NCI-H2227 (cell line): ENCODE data around the gene SCT.

Experiments
- DNase-seq: peaks from one replicate; lab custom pipeline; 2025; ENCODE audit not compliant: unreplicated experiment; lab: John Stamatoyannopoulos, UW

The SCT gene

DNA sequence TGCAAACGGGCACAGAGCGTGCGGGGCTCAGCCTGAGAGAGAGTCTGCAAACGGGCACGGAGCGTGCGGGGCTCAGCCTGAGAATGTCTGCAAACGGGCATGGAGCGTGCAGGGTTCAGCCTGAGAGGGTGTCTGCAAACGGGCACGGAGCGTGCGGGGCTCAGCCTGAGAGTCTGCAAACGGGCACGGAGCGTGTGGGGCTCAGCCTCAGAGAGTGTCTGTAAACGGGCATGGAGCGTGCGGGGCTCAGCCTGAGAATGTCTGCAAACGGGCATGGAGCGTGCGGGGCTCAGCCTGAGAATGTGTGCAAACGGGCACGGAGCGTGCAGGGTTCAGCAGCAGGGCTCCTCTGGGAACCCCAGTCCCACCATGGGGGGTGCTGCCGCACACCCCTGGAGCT is 37.2 kb downstream of the SCT start:
- no peak for DNase-seq

GRCh38 chr11:587978-588380 is 39.0 kb downstream of the SCT start:
- DNase-seq = no peak

DNA sequence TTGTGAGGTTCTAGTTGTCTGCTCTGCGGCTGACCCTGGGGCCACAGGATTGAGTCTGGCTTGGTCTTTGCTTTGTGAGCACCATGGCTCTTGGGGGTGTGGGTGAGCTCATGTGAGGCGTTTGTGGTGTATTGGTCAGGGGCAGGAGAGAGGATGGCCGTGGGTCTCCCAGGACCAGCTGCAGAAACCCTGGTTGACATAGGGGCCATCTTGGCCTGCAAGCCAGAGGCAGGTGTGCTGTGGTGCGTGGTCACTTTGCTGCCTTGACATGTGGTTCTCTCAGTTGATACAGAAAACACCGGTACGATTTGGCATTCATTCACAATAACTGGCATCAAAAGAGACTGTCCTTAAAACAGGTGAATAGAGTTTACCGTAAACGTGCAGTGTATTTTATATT is 39.4 kb downstream of the SCT start:
- no peak for DNase-seq

- no peak for DNase-seq
These were observed 40.3 kb downstream of the SCT start for GRCh38 chr11:586376-587316.

DNA sequence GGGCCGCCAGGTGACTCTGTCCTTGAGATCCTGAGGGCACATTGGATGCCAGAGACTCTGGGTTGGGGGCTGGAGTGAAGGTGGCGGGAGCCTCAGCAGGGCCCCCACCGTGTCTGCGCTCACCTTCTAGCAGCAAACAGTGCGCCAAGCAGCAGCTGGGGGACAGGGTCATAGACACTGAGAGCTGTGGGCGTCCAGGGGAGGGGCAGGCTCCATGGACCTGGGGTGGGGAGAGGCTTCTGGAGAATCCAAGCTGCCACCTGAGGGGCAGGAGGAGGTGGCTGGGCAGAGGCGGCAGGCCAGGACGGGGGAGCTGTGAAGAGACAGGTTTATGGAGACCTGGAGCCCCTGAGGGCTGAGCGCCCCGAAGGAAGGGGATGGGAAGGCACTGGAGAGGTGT is 42.7 kb downstream of the SCT start:
- DNase-seq = no peak

DNA sequence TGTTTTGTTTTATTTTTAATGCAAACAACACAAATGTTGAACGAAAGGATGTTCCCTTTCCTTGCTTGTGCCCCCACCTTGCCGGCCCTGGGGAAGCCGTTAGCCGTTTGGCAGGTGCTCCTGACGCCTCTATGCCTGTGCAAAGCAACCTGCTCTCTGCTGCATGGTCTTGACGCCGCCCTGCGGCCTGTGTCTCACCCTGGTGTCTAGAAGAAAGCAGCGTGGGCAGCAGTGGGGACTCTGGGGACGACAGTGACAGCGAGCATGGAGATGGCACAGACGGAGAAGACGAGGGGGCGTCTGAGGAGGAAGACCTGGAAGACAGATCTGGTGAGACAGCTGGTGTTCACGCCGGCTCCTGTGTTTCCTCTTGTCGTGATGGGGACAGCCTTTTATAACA is 45.2 kb downstream of the SCT start:
- no peak for DNase-seq

GRCh38 chr11:581342-581741 is 45.6 kb downstream of the SCT start:
- no peak for DNase-seq

DNA sequence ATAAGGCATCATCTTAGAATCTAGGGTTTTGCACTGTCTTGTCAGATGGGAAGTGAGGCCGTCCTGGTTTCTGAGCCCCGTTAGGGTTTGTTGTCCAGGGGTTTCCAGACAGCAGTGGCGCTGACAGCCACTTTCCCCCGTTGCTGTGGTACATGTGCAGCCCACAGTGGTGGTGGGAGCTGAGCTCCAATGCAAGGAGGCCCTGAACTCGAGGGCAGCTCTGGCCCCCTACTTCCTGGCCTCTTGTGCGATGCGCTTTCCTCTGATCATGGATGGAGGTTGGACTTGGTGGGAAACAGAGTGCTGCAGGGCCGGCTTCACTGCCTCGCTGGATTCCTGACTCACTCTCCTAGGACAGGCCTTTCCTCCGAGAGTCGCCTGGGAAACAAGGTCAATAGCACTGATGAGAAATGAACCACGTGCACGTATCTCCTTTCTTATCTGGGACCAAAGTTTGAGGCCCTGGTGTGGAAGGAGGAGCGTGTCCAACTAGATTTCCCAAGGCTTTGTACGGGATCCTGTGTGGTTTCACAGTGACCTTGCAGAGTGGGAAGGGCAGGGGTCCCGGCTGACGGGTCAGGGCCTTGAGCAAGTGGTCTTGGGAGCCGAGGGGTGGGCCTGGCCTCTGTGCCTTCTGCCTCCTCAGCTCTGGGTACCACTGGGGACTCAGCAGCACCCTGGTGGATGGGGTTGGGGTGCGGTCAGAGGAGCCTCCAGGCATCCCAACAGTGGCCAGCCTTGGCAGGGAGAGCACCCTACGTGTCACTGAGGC is 47.0 kb downstream of the SCT start:
- no peak for DNase-seq

GRCh38 chr11:578276-579035 is 48.5 kb downstream of the SCT start:
- no peak for DNase-seq

DNA sequence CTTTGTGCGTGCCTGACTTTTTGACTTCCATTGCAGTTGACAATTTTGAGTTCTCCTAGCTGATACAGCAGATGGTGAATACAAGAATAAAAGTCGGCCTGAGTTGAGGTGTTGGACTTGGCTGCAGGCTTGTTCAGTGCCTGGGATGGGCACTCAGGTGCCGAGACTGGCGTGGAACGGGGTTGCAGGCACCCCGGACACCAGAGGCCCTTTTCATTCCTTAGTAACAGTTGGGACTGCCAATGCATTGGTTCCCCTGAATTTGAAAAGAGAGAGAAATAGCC is 49.4 kb downstream of the SCT start:
- DNase-seq = no peak

- no peak for DNase-seq
These were observed 50.0 kb downstream of the SCT start for GRCh38 chr11:576811-577610.
